GM12878 (cell line): ENCODE measurements around the gene ABCB9. TPM values are rescaled to one million over a fixed set of nuclear protein-coding genes. Genes with fewer than 3 reads are reported as not detected.

Source experiments
- ATF2 ChIP-seq: IDR thresholded peaks from 2 replicates; pipeline ENCODE4 v1.6.1; 2012; ENCODE audit warnings: low read length, inconsistent platforms
- BACH1 ChIP-seq: fragments of 450-650 bp; IDR thresholded peaks from 2 replicates; pipeline ENCODE4 v1.6.1; 2017; ENCODE audit warnings: mild to moderate bottlenecking, borderline replicate concordance
- BMI1 ChIP-seq: fragments of 450-650 bp; IDR thresholded peaks from 2 replicates; pipeline ENCODE4 v1.6.1; 2016; ENCODE audit warnings: mild to moderate bottlenecking, moderate library complexity, borderline replicate concordance
- CHD1 ChIP-seq: IDR thresholded peaks from 2 replicates; pipeline ENCODE4 v1.6.1; 2012; ENCODE audit warnings: low read depth, low read length, improper control_type of control experiment
- DPF2 ChIP-seq: fragments of 450-650 bp; IDR thresholded peaks from 2 replicates; pipeline ENCODE4 v1.6.1; 2017; ENCODE audit warnings: mild to moderate bottlenecking
- FOS ChIP-seq: IDR thresholded peaks from 3 replicates; pipeline ENCODE4 v1.6.1; 2011; ENCODE audit warnings: borderline replicate concordance; ENCODE audit not compliant: insufficient read length; ENCODE audit errors: extremely low read depth
- HDGF ChIP-seq: fragments of 450-650 bp; IDR thresholded peaks from 2 replicates; pipeline ENCODE4 v1.6.1; 2016; ENCODE audit warnings: antibody characterized with exemption
- IRF4 ChIP-seq: IDR thresholded peaks from 2 replicates; pipeline ENCODE4 v1.6.1; 2011; ENCODE audit warnings: low read depth, low read length
- MAX ChIP-seq: IDR thresholded peaks from 2 replicates; pipeline ENCODE4 v1.6.1; 2012; ENCODE audit warnings: low read depth, low read length, improper control_type of control experiment
- MTA3 ChIP-seq: IDR thresholded peaks from 2 replicates; pipeline ENCODE4 v1.6.1; 2012; ENCODE audit warnings: low read length, inconsistent platforms, borderline replicate concordance
- NFIC ChIP-seq: IDR thresholded peaks from 2 replicates; pipeline ENCODE4 v1.6.1; 2012; ENCODE audit warnings: low read depth, mild to moderate bottlenecking, inconsistent platforms, low read length, moderate library complexity
- NFYA ChIP-seq: IDR thresholded peaks from 2 replicates; pipeline ENCODE4 v1.6.1; 2011; ENCODE audit warnings: low read depth, mild to moderate bottlenecking, low read length, improper control_type of control experiment, borderline replicate concordance
- POLR2AphosphoS2 ChIP-seq: IDR thresholded peaks from 2 replicates; pipeline ENCODE4 v1.6.1; 2011; ENCODE audit warnings: low read depth, mild to moderate bottlenecking, low read length, improper control_type of control experiment, moderate library complexity
- PRDM15 ChIP-seq: fragments of 450-650 bp; formaldehyde crosslinking; IDR thresholded peaks from 2 replicates; pipeline ENCODE4 v1.4.0; 2020; ENCODE audit warnings: mild to moderate bottlenecking, moderate library complexity
- REST ChIP-seq: IDR thresholded peaks from 2 replicates; pipeline ENCODE4 v1.6.1; 2012; ENCODE audit warnings: mild to moderate bottlenecking, low read depth, low read length
- SPI1 ChIP-seq: IDR thresholded peaks from 2 replicates; pipeline ENCODE4 v1.6.1; 2011; ENCODE audit warnings: low read depth, mild to moderate bottlenecking, low read length, moderate library complexity, borderline replicate concordance; ENCODE audit not compliant: insufficient read depth
- STAT3 ChIP-seq: IDR thresholded peaks from 2 replicates; pipeline ENCODE4 v1.6.1; 2011; ENCODE audit warnings: low read depth, low read length, improper control_type of control experiment
- ZBTB33 ChIP-seq: fragments of 450-650 bp; IDR thresholded peaks from 2 replicates; pipeline ENCODE4 v1.6.1; 2017; ENCODE audit warnings: mild to moderate bottlenecking
- ZNF207 ChIP-seq: fragments of 450-650 bp; IDR thresholded peaks from 2 replicates; pipeline ENCODE4 v1.6.1; 2014; ENCODE audit warnings: antibody characterized with exemption, mild to moderate bottlenecking, borderline replicate concordance
- ZZZ3 ChIP-seq: IDR thresholded peaks from 2 replicates; pipeline ENCODE4 v1.6.1; 2011; ENCODE audit warnings: low read depth; ENCODE audit not compliant: control insufficient read depth, insufficient read length
- polyA plus RNA-seq, 11 experiments: library from polyadenylated mRNA; depleted of rRNA in 4 of 11; unstranded in 6 of 11; stranded (reverse) in 5 of 11; fragments of >200 nt; fragmentation: Nextera tagmentation in 4 of 11; fragmentation: Illumina TruSeq in 1 of 11; extraction: Ambion mirVana in 4 of 11; extraction: Trizol in 1 of 11; gene quantifications; 1 replicate in 1 of 11; 2 replicates in 10 of 11; pipeline versions ENCODE4 v1.2.1 to v1.2.3, GENCODE V29; 2011 to 2016; ENCODE audit warnings: inconsistent platforms in 2 of 11, missing spikeins in 2 of 11, low read depth in 1 of 11
- total RNA-seq, 4 experiments: library from RNA; depleted of rRNA in 3 of 4; stranded (reverse); fragments of >200 nt in 3 of 4; fragmentation: Illumina TruSeq in 1 of 4; extraction: Trizol in 1 of 4; gene quantifications; 2 replicates each; pipeline versions ENCODE4 v1.2.1 to v1.2.3, GENCODE V29; 2013 to 2021

The ABCB9 gene
- total and polyA plus RNA-seq, 10 of the 15 experiments (the other 5 are each of a cell fraction or from before 2014, with no cell fraction given): 0.37 to 4.9 (median 3.1) TPM

GRCh38 chr12:122946690-122947341, 19.4 kb downstream of the ABCB9 start (continued):
- TF ChIP-seq ZBTB33 (no peak), NFYA (no peak), BMI1 (no peak), FOS (no peak), POLR2AphosphoS2 (no peak), ZNF207 (no peak), SPI1 (no peak), REST (no peak), MAX (0 out of 2 replicates have a peak, but pooled peaks have one; percentile 39), DPF2 (0 out of 2 replicates have a peak, but pooled peaks have one; percentile 37), ZZZ3 (no peak), IRF4 (no peak), HDGF (no peak), MTA3 (no peak), STAT3 (no peak), ATF2 (no peak), CHD1 (no peak), PRDM15 (CRISPR knock-in tag) (no peak), NFIC (peak; percentile 41; the same call in 1 of the 2 replicates), BACH1 (0 out of 2 replicates have a peak, but pooled peaks have one; percentile 48)
